PFSK-1 (cell line): ENCODE data around the gene TMC1.

ENCODE experiments used
- FOXP2 ChIP-seq: optimal IDR thresholded peaks from 2 replicates; pipeline ENCODE3; 2011; ENCODE audit warnings: borderline replicate concordance, control low read depth, inconsistent platforms; ENCODE audit not compliant: insufficient read depth; ENCODE audit errors: extremely low read length, extremely low read depth
- POLR2AphosphoS5 ChIP-seq: IDR thresholded peaks from 2 replicates; pipeline ENCODE4 v1.6.1; 2012; ENCODE audit warnings: low read depth, mild to moderate bottlenecking, control low read depth, low read length, moderate library complexity
- SIN3A ChIP-seq: IDR thresholded peaks from 2 replicates; pipeline ENCODE4 v1.6.1; 2012; ENCODE audit warnings: mild to moderate bottlenecking, low read length, moderate library complexity, borderline replicate concordance; ENCODE audit not compliant: insufficient read depth
- TAF1 ChIP-seq: IDR thresholded peaks from 2 replicates; pipeline ENCODE4 v1.6.1; 2012; ENCODE audit warnings: low read length, control low read depth, borderline replicate concordance; ENCODE audit not compliant: insufficient read depth
- TF ChIP-seq, protein P1 (sequence below), 2 experiments: IDR thresholded peaks; 2 replicates each; pipeline versions ENCODE4 v1.6.1 to v1.8.0; 2011 to 2012; ENCODE audit warnings: low read depth in 2 of 2, low read length in 2 of 2, control low read depth in 1 of 2, inconsistent platforms in 1 of 2, mild to moderate bottlenecking in 1 of 2, moderate library complexity in 1 of 2; ENCODE audit not compliant: insufficient read depth in 1 of 2

- no peak for TF ChIP-seq POLR2AphosphoS5
- no peak for TF ChIP-seq FOXP2
- TF ChIP-seq, protein P1, sequence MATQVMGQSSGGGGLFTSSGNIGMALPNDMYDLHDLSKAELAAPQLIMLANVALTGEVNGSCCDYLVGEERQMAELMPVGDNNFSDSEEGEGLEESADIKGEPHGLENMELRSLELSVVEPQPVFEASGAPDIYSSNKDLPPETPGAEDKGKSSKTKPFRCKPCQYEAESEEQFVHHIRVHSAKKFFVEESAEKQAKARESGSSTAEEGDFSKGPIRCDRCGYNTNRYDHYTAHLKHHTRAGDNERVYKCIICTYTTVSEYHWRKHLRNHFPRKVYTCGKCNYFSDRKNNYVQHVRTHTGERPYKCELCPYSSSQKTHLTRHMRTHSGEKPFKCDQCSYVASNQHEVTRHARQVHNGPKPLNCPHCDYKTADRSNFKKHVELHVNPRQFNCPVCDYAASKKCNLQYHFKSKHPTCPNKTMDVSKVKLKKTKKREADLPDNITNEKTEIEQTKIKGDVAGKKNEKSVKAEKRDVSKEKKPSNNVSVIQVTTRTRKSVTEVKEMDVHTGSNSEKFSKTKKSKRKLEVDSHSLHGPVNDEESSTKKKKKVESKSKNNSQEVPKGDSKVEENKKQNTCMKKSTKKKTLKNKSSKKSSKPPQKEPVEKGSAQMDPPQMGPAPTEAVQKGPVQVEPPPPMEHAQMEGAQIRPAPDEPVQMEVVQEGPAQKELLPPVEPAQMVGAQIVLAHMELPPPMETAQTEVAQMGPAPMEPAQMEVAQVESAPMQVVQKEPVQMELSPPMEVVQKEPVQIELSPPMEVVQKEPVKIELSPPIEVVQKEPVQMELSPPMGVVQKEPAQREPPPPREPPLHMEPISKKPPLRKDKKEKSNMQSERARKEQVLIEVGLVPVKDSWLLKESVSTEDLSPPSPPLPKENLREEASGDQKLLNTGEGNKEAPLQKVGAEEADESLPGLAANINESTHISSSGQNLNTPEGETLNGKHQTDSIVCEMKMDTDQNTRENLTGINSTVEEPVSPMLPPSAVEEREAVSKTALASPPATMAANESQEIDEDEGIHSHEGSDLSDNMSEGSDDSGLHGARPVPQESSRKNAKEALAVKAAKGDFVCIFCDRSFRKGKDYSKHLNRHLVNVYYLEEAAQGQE (IDR thresholded peaks at IDR 0.05; ENCODE audit: insufficient read depth in 1 of 2, low read depth in 2 of 2, low read length in 2 of 2), result no peak
- no peak for TF ChIP-seq SIN3A
- no peak for TF ChIP-seq TAF1
These were observed 288.2 kb downstream of the TMC1 start for GRCh38 chr9:72809586-72809985.
